PFSK-1 (cell line): ENCODE results near the gene HYLS1.

Experiments used
- FOXP2 ChIP-seq: optimal IDR thresholded peaks from 2 replicates; pipeline ENCODE3; 2011; ENCODE audit warnings: borderline replicate concordance, control low read depth, inconsistent platforms; ENCODE audit not compliant: insufficient read depth; ENCODE audit errors: extremely low read length, extremely low read depth
- POLR2AphosphoS5 ChIP-seq: IDR thresholded peaks from 2 replicates; pipeline ENCODE4 v1.6.1; 2012; ENCODE audit warnings: low read depth, mild to moderate bottlenecking, control low read depth, low read length, moderate library complexity
- REST ChIP-seq, 2 experiments: IDR thresholded peaks; 2 replicates each; pipeline versions ENCODE4 v1.6.1 to v1.8.0; 2011 to 2012; ENCODE audit warnings: low read depth in 2 of 2, low read length in 2 of 2, control low read depth in 1 of 2, inconsistent platforms in 1 of 2, mild to moderate bottlenecking in 1 of 2, moderate library complexity in 1 of 2; ENCODE audit not compliant: insufficient read depth in 1 of 2
- SIN3A ChIP-seq: IDR thresholded peaks from 2 replicates; pipeline ENCODE4 v1.6.1; 2012; ENCODE audit warnings: mild to moderate bottlenecking, low read length, moderate library complexity, borderline replicate concordance; ENCODE audit not compliant: insufficient read depth
- TAF1 ChIP-seq: IDR thresholded peaks from 2 replicates; pipeline ENCODE4 v1.6.1; 2012; ENCODE audit warnings: low read length, control low read depth, borderline replicate concordance; ENCODE audit not compliant: insufficient read depth

The HYLS1 gene

GRCh38 chr11:125944350-125945010 lies 57.0 kb downstream of the HYLS1 start:
- no peak for TF ChIP-seq POLR2AphosphoS5
- TF ChIP-seq TAF1: no peak
- no peak for TF ChIP-seq SIN3A
- no peak for TF ChIP-seq REST (IDR thresholded peaks at IDR 0.05; ENCODE audit: insufficient read depth in 1 of 2, low read depth in 2 of 2, low read length in 2 of 2)
- no peak for TF ChIP-seq FOXP2

DNA sequence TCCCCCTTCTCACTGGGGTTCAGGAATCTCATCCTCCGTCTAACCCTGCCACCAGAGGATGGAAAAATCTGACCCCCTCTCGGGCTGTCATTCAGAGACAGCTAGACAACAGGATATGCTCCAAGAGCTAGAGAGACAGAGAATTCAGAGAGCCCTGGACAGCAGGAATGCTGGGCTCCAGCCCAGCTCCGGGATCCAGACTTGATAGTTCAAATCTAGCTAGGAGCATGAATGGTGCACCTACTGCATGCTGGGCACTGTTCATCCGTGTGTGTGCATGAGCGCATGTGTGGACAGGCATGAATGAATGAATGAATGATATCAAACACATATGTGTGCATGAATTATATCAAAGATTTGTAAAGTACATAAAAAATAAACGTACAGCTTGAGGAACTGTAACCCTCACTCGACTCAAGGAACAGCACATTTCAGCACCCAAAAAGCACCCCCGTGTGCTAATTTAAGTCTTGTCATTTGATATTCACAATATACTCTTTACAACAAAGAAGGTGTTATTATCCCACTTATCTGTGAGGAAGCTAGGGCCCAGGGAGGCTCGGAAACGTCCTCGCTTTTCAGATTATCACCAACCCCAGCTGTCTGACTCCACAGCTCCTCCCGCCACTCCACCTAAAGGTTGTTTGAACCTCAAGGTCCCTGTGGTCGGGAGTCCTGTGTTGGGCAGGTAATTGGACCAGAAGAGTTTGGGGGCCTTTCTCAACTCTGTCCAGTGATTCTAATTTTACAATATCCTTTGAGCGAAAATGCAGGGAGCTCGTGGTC lies 57.7 kb downstream of the HYLS1 start:
- TF ChIP-seq REST (IDR thresholded peaks at IDR 0.05; ENCODE audit: insufficient read depth in 1 of 2, low read depth in 2 of 2, low read length in 2 of 2) (no peak), FOXP2 (no peak), TAF1 (no peak), SIN3A (no peak), POLR2AphosphoS5 (no peak)

DNA sequence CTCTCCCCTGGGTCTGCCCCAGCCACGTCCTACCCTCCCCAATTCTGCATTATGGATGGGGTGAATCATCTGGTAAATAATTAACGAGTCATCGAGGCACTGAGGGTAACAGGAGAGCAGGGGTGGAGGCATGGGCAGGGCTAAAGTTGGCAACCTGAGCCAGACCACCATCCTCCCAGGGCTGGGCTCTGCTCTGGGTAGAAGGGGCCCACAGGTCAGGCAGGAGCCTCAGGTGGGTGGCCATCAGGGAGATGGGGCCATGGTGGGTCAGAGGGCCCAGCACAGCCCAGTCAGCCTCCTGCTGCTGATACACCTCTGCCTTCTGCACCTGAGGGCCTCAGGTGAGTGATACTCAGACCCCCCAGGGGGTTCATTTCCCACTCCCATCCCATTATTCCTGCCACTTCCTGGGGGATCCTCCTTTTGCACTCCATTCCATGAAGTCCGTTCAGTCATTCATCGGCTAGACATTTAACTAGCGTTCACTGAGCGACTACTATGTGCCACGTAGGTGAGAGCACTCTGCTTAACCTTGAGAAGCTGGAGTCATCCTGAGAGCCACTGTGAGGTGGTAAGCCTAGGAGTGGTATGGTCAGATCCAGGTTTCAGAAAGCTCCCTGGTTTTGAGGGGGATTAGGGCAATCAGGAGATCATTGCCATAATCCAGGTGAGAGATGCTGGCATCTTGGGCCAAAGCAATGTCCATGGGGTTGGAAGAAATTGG lies 58.5 kb downstream of the HYLS1 start, which contains the start of gene VSIG10L2:
TSS of gene VSIG10L2 (plus strand) at position 248 of the 724 bp plus-strand sequence. CDS start at position 260, 12 bp downstream.
- TF ChIP-seq TAF1: no peak
- TF ChIP-seq FOXP2: no peak
- no peak for TF ChIP-seq POLR2AphosphoS5
- no peak for TF ChIP-seq SIN3A
- TF ChIP-seq REST (IDR thresholded peaks at IDR 0.05; ENCODE audit: insufficient read depth in 1 of 2, low read depth in 2 of 2, low read length in 2 of 2): no peak

- TF ChIP-seq REST (IDR thresholded peaks at IDR 0.05; ENCODE audit: insufficient read depth in 1 of 2, low read depth in 2 of 2, low read length in 2 of 2) (no peak), FOXP2 (no peak), TAF1 (no peak), POLR2AphosphoS5 (no peak), SIN3A (no peak)
Measured at GRCh38 chr11:125946712-125947418, 59.4 kb downstream of the HYLS1 start.
